K562 (cell line): Measurements from ENCODE around the gene TCAP. TPM values are rescaled to one million over a fixed set of nuclear protein-coding genes. Genes with fewer than 3 reads are reported as not detected.

Source experiments
- CUX1 ChIP-seq: fragments of 200-800 bp; sonication (Bioruptor generic); IDR thresholded peaks from 2 replicates; pipeline ENCODE4 v1.6.1; 2016; ENCODE audit warnings: missing genetic modification characterization, missing compliant biosample characterization
- DIDO1 ChIP-seq: fragments of 450-650 bp; IDR thresholded peaks from 2 replicates; pipeline ENCODE4 v1.6.1; 2016; ENCODE audit warnings: low read depth, missing biosample characterization, missing genetic modification characterization
- HINFP ChIP-seq: fragments of 450-650 bp; conservative IDR thresholded peaks from 2 replicates; pipeline ENCODE4 v1.6.1; 2016; ENCODE audit warnings: missing genetic modification characterization, low read depth, mild to moderate bottlenecking, control low read depth, missing compliant biosample characterization
- JUNB ChIP-seq: fragments of 450-650 bp; formaldehyde crosslinking; conservative IDR thresholded peaks from 2 replicates; pipeline ENCODE4 v1.4.0; 2020; ENCODE audit warnings: mild to moderate bottlenecking
- MEF2D ChIP-seq: conservative IDR thresholded peaks from 2 replicates; pipeline ENCODE4 v1.6.1; 2016; ENCODE audit warnings: low read depth, missing genetic modification characterization, missing compliant biosample characterization
- MEIS2 ChIP-seq: fragments of 450-650 bp; IDR thresholded peaks from 2 replicates; pipeline ENCODE4 v1.6.1; 2014; ENCODE audit warnings: mild to moderate bottlenecking; ENCODE audit not compliant: partially characterized antibody
- NELFE ChIP-seq: IDR thresholded peaks from 2 replicates; pipeline ENCODE4 v1.6.1; 2011; ENCODE audit warnings: mild to moderate bottlenecking; ENCODE audit not compliant: insufficient read depth, insufficient read length
- NFIC ChIP-seq: fragments of 450-650 bp; IDR thresholded peaks from 2 replicates; pipeline ENCODE4 v1.6.1; 2017; ENCODE audit warnings: mild to moderate bottlenecking, inconsistent platforms
- PATZ1 ChIP-seq: fragments of 250-450 bp; sonication (Bioruptor Pico); IDR thresholded peaks from 2 replicates; pipeline ENCODE4 v1.5.0; 2020; ENCODE audit warnings: mild to moderate bottlenecking, borderline replicate concordance
- POLR3G ChIP-seq: IDR thresholded peaks from 2 replicates; pipeline ENCODE4 v1.6.1; 2011; ENCODE audit not compliant: insufficient read length, insufficient replicate concordance; ENCODE audit errors: extremely low read depth
- POU5F1 ChIP-seq: fragments of 150-350 bp; IDR thresholded peaks from 2 replicates; pipeline ENCODE4 v1.6.1; 2014; ENCODE audit warnings: borderline replicate concordance, low read length, low read depth, mild to moderate bottlenecking; ENCODE audit not compliant: partially characterized antibody
- SNAPC5 ChIP-seq: fragments of 250-450 bp; sonication (Bioruptor Pico); IDR thresholded peaks from 2 replicates; pipeline ENCODE4 v1.8.0; 2021; ENCODE audit warnings: moderate library complexity, mild to moderate bottlenecking, inconsistent platforms
- ZBTB9 ChIP-seq: fragments of 450-650 bp; formaldehyde crosslinking; IDR thresholded peaks from 2 replicates; pipeline ENCODE4 v1.4.0; 2020; ENCODE audit warnings: mild to moderate bottlenecking, moderate library complexity
- ZNF766 ChIP-seq: fragments of 200-800 bp; sonication (Bioruptor generic); conservative IDR thresholded peaks from 2 replicates; pipeline ENCODE4 v1.6.1; 2016; ENCODE audit warnings: missing genetic modification characterization, missing compliant biosample characterization
- polyA plus RNA-seq, 8 experiments: library from polyadenylated mRNA; depleted of rRNA in 4 of 8; stranded (reverse) in 5 of 8; unstranded in 3 of 8; fragments of >200 nt; fragmentation: Nextera tagmentation in 2 of 8; fragmentation: Illumina TruSeq in 1 of 8; extraction: Ambion mirVana in 2 of 8; extraction: Trizol in 1 of 8; gene quantifications; 2 replicates each; pipeline versions ENCODE4 v1.2.1 to v1.2.3, GENCODE V29; 2011 to 2014; ENCODE audit warnings: inconsistent platforms in 1 of 8, missing spikeins in 1 of 8
- total RNA-seq, 7 experiments: library from RNA; depleted of rRNA in 6 of 7; stranded (reverse); fragments of >200 nt in 6 of 7; fragmentation: Illumina TruSeq in 2 of 7; extraction: Trizol in 2 of 7; gene quantifications; 2 replicates each; pipeline versions ENCODE4 v1.2.1 to v1.2.3, GENCODE V29; 2011 to 2021; ENCODE audit warnings: low replicate concordance in 1 of 7
- TF ChIP-seq, protein P1 (sequence below): fragments of 200-800 bp; sonication (Bioruptor generic); IDR thresholded peaks from 2 replicates; pipeline ENCODE4 v1.6.1; 2017; ENCODE audit warnings: missing genetic modification characterization, missing compliant biosample characterization

Gene TCAP
- total and polyA plus RNA-seq, 9 of the 15 experiments (the other 6 are each of a cell fraction or from before 2014, with no cell fraction given) = 0.33 to 1.4 (median 0.82) TPM; not detected in 2

DNA sequence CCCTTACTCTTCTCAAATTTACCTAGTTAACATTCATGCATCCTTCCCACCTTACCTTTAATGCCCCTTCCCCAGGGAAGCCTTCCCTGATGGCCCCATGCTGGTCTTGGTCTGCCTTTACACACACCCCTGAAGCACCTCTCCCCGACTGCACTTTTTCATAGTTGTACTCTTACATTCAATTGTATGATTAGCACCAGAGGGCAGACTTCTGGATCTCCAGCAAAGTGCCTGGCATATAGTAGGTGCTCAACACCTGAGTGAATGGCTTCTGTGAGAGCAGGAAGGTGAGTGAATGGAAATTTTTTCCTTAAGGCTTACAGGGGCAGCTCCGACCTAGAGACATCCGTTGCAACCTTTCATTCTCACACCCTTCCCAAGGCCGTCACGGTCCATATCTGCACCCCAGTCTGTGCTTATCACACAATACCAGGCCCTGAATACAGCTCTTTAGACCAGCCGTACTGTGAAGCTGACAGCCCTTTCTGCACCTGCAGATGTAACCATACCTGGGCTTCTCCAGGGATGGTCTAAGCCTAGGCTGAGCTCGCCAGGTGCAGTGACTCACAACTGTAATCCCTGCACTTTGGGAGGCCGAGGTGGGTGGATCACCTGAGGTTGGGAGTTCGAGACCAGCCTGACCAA lies 18.3 kb downstream of the TCAP start (continued):
- TF ChIP-seq CUX1 (CRISPR knock-in tag) = no peak
- no peak for TF ChIP-seq MEF2D (tag)
- TF ChIP-seq NELFE = no peak
- TF ChIP-seq, protein P1, sequence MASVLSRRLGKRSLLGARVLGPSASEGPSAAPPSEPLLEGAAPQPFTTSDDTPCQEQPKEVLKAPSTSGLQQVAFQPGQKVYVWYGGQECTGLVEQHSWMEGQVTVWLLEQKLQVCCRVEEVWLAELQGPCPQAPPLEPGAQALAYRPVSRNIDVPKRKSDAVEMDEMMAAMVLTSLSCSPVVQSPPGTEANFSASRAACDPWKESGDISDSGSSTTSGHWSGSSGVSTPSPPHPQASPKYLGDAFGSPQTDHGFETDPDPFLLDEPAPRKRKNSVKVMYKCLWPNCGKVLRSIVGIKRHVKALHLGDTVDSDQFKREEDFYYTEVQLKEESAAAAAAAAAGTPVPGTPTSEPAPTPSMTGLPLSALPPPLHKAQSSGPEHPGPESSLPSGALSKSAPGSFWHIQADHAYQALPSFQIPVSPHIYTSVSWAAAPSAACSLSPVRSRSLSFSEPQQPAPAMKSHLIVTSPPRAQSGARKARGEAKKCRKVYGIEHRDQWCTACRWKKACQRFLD (CRISPR knock-in tag) = no peak
- TF ChIP-seq ZBTB9 = no peak
- TF ChIP-seq POU5F1 = no peak
- TF ChIP-seq JUNB (CRISPR knock-in tag) = no peak
- no peak for TF ChIP-seq SNAPC5 (CRISPR knock-in tag)
- TF ChIP-seq DIDO1 = no peak
- TF ChIP-seq NFIC = peak; percentile 69
- no peak for TF ChIP-seq HINFP (tag)
- TF ChIP-seq POLR3G = no peak
- no peak for TF ChIP-seq PATZ1 (CRISPR knock-in tag)
- no peak for TF ChIP-seq ZNF766 (CRISPR knock-in tag)
- TF ChIP-seq MEIS2 = peak; percentile 10
